BE2C (cell line): ENCODE data around the gene ZNF343.

ENCODE experiments used
- DNase-seq: peaks from one replicate; pipeline ENCODE4 v3.0.0-alpha.2; 2020
- H3K27me3 ChIP-seq: fragments of 250-450 bp; sonication (Bioruptor Pico); 2 replicates; pipeline ENCODE4 v1.5.1; 2020; ENCODE audit warnings: mild to moderate bottlenecking
- H3K36me3 ChIP-seq: fragments of 250-450 bp; sonication (Bioruptor Pico); 2 replicates; pipeline ENCODE4 v1.5.1; 2020; ENCODE audit warnings: mild to moderate bottlenecking
- H3K4me1 ChIP-seq: fragments of 250-450 bp; sonication (Bioruptor Pico); 2 replicates; pipeline ENCODE4 v1.5.1; 2020
- H3K4me3 ChIP-seq: 2 replicates; pipeline ENCODE4 v1.5.1; 2011; ENCODE audit warnings: low read depth, low read length
- H3K9me3 ChIP-seq: fragments of 250-450 bp; sonication (Bioruptor Pico); 2 replicates; pipeline ENCODE4 v1.5.1; 2020
- TF ChIP-seq, protein P1 (sequence below): IDR thresholded peaks from 2 replicates; pipeline ENCODE4 v1.5.1; 2012; ENCODE audit warnings: mild to moderate bottlenecking, low read depth, low read length

The ZNF343 gene

DNA sequence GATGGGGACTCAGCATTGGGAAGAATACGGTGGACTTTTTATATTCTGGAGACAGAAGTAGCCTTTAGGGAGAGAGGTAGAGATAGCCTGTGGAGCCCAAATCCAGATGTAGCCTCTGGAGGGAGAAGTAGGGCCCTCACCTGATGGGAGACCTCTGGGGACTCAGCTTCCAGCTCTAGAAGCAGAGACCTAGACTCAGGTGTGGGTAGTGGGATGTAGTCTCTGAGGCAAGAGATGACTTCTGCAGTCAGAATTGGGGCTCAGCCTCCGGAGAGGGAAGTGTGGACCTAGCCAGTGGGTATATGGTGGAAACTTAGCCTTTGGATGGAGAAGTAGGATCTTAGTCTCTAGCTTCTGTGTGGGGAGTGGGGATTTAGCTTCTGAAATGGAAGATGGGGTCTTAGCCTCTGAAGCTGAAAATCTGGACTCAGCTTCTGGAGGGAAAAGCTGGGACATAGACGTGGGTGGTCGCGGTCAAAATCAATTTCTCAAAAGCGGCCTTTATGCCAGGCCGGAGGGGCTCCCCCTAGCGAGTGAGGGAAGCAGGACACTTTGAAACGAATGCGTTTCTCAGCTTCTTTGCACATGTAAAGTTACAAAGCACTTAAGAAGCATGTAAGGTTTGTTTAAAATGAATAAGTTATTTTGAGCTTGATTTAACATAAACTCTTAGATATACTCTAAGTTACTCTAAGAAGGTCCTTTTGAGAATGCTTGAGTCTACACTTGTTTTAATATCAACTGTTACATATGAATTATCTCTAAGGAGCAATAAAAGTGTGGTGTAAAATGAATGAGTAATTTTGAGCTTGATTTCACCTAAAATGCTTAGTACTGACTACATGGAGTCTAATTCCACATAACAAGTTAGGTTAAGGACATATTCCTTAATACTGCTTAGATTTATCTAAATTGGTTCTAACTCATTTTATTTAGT is 12.9 kb upstream of the ZNF343 start:
- Histone ChIP-seq H3K27me3 (no peaks in the 10 kb centered on the region), H3K36me3 (no peaks in the 10 kb centered on the region), H3K4me1 (no peaks in the 10 kb centered on the region), H3K9me3 (no peaks in the 10 kb centered on the region), H3K4me3 (no peak overlapping the region)
- TF ChIP-seq, protein P1, sequence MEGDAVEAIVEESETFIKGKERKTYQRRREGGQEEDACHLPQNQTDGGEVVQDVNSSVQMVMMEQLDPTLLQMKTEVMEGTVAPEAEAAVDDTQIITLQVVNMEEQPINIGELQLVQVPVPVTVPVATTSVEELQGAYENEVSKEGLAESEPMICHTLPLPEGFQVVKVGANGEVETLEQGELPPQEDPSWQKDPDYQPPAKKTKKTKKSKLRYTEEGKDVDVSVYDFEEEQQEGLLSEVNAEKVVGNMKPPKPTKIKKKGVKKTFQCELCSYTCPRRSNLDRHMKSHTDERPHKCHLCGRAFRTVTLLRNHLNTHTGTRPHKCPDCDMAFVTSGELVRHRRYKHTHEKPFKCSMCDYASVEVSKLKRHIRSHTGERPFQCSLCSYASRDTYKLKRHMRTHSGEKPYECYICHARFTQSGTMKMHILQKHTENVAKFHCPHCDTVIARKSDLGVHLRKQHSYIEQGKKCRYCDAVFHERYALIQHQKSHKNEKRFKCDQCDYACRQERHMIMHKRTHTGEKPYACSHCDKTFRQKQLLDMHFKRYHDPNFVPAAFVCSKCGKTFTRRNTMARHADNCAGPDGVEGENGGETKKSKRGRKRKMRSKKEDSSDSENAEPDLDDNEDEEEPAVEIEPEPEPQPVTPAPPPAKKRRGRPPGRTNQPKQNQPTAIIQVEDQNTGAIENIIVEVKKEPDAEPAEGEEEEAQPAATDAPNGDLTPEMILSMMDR, result peak; percentile 79
- peak; percentile 39 for DNase-seq

DNA sequence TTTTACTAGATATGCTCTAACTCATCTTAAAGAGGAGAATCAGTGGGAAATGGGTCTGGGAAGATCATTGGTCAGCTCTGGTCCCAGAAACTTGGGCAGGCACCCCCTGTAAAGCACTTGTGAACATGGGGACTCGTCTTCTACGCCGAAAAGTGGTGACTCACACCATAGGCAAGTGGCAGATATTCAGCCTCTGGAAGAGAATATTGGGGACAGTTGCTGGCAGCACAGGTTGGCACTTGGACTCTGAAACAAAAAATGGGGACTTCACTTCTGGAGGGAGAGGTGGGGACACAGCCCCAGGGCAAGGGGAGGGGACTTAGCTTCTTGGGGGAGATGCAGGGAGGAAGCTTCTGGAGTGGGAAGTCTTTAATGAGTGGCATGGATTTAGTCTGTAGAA is 11.9 kb upstream of the ZNF343 start:
- TF ChIP-seq, protein P1, result no peak
- no peaks in the 10 kb centered on the region for H3K27me3 ChIP-seq
- DNase-seq, result no peak

DNA sequence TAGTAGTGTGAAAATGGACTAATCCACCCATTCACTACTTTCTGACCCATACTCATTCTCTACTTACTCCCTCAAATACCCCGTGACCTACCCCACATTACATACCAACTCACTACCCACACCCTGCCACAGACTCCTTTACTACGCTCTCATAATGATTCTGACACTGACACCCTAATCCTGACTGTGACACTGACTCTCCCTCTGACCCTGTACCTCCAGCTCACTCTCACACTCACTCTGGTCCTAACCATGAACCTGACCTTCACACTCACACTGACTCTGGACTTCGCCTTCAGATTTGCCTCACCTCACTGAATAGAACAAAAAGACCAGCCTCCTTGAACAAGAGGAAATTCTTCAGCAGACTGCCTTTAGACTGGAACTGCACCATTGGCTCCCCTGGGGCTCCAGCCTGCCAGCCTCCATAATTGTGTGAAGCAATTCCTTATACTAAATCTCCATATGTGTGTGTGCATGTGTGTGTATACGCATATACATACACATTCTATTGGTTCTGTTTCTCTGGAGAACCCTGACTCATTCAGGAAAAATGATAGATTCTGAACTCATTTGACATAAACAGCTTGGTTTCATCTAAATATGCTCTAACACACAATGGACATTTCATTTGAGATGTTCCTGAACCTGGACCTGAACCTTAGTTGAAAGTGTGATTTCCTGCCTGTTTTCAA is 10.5 kb upstream of the ZNF343 start:
- H3K4me3 ChIP-seq, result no peak overlapping the region
- H3K4me1 ChIP-seq, result no peaks in the 10 kb centered on the region
- TF ChIP-seq, protein P1, result no peak
- no peak for DNase-seq
- no peaks in the 10 kb centered on the region for H3K9me3 ChIP-seq
- H3K36me3 ChIP-seq, result no peaks in the 10 kb centered on the region
- no peaks in the 10 kb centered on the region for H3K27me3 ChIP-seq

More for the DNA sequence above, 11.9 kb upstream of the ZNF343 start:
- Histone ChIP-seq H3K4me1 (no peaks in the 10 kb centered on the region), H3K36me3 (no peaks in the 10 kb centered on the region), H3K4me3 (no peak overlapping the region), H3K9me3 (no peaks in the 10 kb centered on the region)

DNA sequence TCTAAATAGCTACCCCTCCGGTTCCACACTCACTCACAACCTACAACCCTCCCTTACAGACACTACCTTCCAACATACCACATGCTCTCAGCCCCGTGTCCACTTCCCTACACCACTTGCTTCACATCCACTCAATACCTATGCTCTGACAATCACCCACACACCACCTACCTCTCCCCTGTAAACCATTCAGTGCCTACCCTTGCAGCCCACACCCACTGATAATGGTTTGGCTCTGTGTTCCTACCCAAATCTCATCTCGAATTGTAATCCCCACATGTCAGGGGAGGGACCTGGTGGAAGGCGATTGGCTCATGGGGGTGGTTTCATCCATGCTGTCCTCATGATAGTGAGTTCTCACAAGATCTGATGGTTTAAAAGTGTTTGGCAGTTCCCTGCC is 9.8 kb upstream of the ZNF343 start:
- no peak overlapping the region for H3K4me3 ChIP-seq
- no peaks in the 10 kb centered on the region for H3K4me1 ChIP-seq
- TF ChIP-seq, protein P1, result no peak
- H3K27me3 ChIP-seq, result no peaks in the 10 kb centered on the region
- DNase-seq, result no peak
- H3K36me3 ChIP-seq, result no peaks in the 10 kb centered on the region
- no peaks in the 10 kb centered on the region for H3K9me3 ChIP-seq

DNA sequence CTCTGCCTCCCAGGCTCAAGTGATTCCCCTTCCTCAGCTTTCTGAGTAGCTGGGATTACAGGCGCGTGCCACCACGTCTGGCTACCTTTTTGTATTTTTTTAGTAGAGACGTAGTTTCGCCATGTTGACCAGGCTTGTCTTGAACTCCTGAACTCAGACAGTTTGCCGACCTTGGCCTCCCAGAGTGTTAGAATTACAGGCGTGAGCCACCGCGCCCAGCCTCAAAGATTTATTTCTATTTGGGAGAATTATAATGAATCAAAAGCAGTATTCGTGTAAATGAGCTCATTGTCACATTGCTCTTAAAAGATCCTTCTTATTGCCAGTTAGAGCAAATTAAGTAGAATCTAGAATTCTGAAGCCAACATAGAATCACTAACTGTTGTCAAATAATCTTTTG is 9.4 kb upstream of the ZNF343 start:
- TF ChIP-seq, protein P1, result no peak
- no peak for DNase-seq
- Histone ChIP-seq H3K27me3 (no peaks in the 10 kb centered on the region), H3K4me1 (no peaks in the 10 kb centered on the region), H3K36me3 (no peaks in the 10 kb centered on the region), H3K9me3 (no peaks in the 10 kb centered on the region), H3K4me3 (no peak overlapping the region)

DNA sequence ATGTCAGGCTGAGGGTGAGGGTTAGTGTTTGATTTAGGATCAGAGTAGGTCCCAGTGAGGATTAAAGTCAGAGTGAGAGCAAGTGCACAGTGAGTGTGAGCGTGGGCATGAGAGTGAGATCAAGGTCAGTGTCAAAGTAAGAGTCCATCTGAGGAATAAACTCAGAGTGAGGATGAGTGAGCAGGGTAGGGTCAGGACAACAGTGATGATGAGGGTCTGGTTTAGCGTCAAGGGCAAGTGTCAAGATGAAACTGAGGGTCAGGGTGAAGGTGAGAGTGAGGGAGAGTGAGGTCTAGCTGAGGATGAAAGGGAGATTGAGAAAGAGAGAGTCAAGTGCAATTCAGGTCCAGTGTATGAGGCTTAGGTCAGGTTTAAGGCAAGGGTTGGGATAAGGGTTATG is 7.7 kb upstream of the ZNF343 start:
- Histone ChIP-seq H3K36me3 (no peaks in the 10 kb centered on the region), H3K27me3 (no peaks in the 10 kb centered on the region), H3K9me3 (no peaks in the 10 kb centered on the region), H3K4me3 (no peak overlapping the region), H3K4me1 (no peaks in the 10 kb centered on the region)
- TF ChIP-seq, protein P1, result no peak
- DNase-seq, result no peak
